ENCODE data around the gene TECTA.

- TF ChIP-seq, protein P1, sequence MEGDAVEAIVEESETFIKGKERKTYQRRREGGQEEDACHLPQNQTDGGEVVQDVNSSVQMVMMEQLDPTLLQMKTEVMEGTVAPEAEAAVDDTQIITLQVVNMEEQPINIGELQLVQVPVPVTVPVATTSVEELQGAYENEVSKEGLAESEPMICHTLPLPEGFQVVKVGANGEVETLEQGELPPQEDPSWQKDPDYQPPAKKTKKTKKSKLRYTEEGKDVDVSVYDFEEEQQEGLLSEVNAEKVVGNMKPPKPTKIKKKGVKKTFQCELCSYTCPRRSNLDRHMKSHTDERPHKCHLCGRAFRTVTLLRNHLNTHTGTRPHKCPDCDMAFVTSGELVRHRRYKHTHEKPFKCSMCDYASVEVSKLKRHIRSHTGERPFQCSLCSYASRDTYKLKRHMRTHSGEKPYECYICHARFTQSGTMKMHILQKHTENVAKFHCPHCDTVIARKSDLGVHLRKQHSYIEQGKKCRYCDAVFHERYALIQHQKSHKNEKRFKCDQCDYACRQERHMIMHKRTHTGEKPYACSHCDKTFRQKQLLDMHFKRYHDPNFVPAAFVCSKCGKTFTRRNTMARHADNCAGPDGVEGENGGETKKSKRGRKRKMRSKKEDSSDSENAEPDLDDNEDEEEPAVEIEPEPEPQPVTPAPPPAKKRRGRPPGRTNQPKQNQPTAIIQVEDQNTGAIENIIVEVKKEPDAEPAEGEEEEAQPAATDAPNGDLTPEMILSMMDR (IDR thresholded peaks at IDR 0.05): no peak
- TF ChIP-seq POLR2A (IDR thresholded peaks at IDR 0.05): no peak
Observed at GRCh38 chr11:121198491-121198890, 97.4 kb downstream of the TECTA start.
